SK-N-SH treated with all-trans-retinoic acid at 6 μM for 48 hours (cell line): ENCODE results near the gene GAL.

Source experiments
- ATAC-seq: fragments of 200-7000 bp; cut with Tn5 transposase; 3 replicates; pipeline ENCODE4 v1.9.1; 2020; ENCODE audit warnings: mild to moderate bottlenecking, moderate library complexity
- ARNTL ChIP-seq: fragments of 450-650 bp; formaldehyde crosslinking; IDR thresholded peaks from 2 replicates; pipeline ENCODE4 v1.5.0; 2020; ENCODE audit warnings: low read depth, mild to moderate bottlenecking, moderate library complexity, borderline replicate concordance
- BACH2 ChIP-seq: fragments of 250-450 bp; sonication (Bioruptor Pico); IDR thresholded peaks from 2 replicates; pipeline ENCODE4 v1.9.0; 2021; ENCODE audit warnings: mild to moderate bottlenecking, borderline replicate concordance
- CSDC2 ChIP-seq: fragments of 250-450 bp; sonication (Bioruptor Pico); IDR thresholded peaks from 2 replicates; pipeline ENCODE4 v1.5.0; 2020; ENCODE audit warnings: mild to moderate bottlenecking, moderate library complexity
- CSRNP3 ChIP-seq: fragments of 250-450 bp; sonication (Bioruptor Pico); IDR thresholded peaks from 2 replicates; pipeline ENCODE4 v1.5.1; 2021; ENCODE audit warnings: mild to moderate bottlenecking, moderate library complexity
- ESRRG ChIP-seq: fragments of 250-450 bp; sonication (Bioruptor Pico); IDR thresholded peaks from 2 replicates; pipeline ENCODE4 v1.6.1; 2021; ENCODE audit warnings: mild to moderate bottlenecking
- GLIS3 ChIP-seq: fragments of 250-450 bp; sonication (Bioruptor Pico); IDR thresholded peaks from 2 replicates; pipeline ENCODE4 v1.5.0; 2020; ENCODE audit warnings: mild to moderate bottlenecking, moderate library complexity
- ISL1 ChIP-seq: fragments of 250-450 bp; sonication (Bioruptor Pico); IDR thresholded peaks from 2 replicates; pipeline ENCODE4 v2.1.2; 2022; ENCODE audit warnings: mild to moderate bottlenecking, moderate library complexity
- OSR1 ChIP-seq: fragments of 250-450 bp; sonication (Bioruptor Pico); IDR thresholded peaks from 2 replicates; pipeline ENCODE4 v1.8.0; 2022; ENCODE audit warnings: moderate library complexity, mild to moderate bottlenecking, inconsistent platforms
- PPARA ChIP-seq: fragments of 250-450 bp; sonication (Bioruptor Pico); IDR thresholded peaks from 2 replicates; pipeline ENCODE4 v1.5.0; 2020; ENCODE audit warnings: mild to moderate bottlenecking, borderline replicate concordance
- RARB ChIP-seq: fragments of 250-450 bp; sonication (Bioruptor Pico); IDR thresholded peaks from 2 replicates; pipeline ENCODE4 v1.8.0; 2021; ENCODE audit warnings: mild to moderate bottlenecking, moderate library complexity
- SNAI2 ChIP-seq: fragments of 250-450 bp; sonication (Bioruptor Pico); IDR thresholded peaks from 2 replicates; pipeline ENCODE4 v1.5.0; 2020; ENCODE audit warnings: mild to moderate bottlenecking, moderate library complexity
- TCF4 ChIP-seq: fragments of 250-450 bp; sonication (Bioruptor Pico); IDR thresholded peaks from 2 replicates; pipeline ENCODE4 v1.8.0; 2021; ENCODE audit warnings: mild to moderate bottlenecking, moderate library complexity, borderline replicate concordance
- TOX ChIP-seq: fragments of 250-450 bp; sonication (Bioruptor Pico); IDR thresholded peaks from 2 replicates; pipeline ENCODE4 v1.8.0; 2021; ENCODE audit warnings: mild to moderate bottlenecking, moderate library complexity, borderline replicate concordance
- TSHZ2 ChIP-seq: fragments of 250-450 bp; sonication (Bioruptor Pico); IDR thresholded peaks from 2 replicates; pipeline ENCODE4 v1.5.0; 2020; ENCODE audit warnings: mild to moderate bottlenecking, moderate library complexity
- ZC3H10 ChIP-seq: fragments of 250-450 bp; sonication (Bioruptor Pico); IDR thresholded peaks from 2 replicates; pipeline ENCODE4 v1.5.1; 2021; ENCODE audit warnings: mild to moderate bottlenecking, moderate library complexity
- ZFP3 ChIP-seq: fragments of 250-450 bp; sonication (Bioruptor Pico); IDR thresholded peaks from 2 replicates; pipeline ENCODE4 v1.5.0; 2020; ENCODE audit warnings: mild to moderate bottlenecking, moderate library complexity
- ZFP30 ChIP-seq: fragments of 450-650 bp; formaldehyde crosslinking; IDR thresholded peaks from 2 replicates; pipeline ENCODE4 v1.5.0; 2022; ENCODE audit warnings: mild to moderate bottlenecking, moderate library complexity
- ZNF565 ChIP-seq: fragments of 450-650 bp; formaldehyde crosslinking; conservative IDR thresholded peaks from 2 replicates; pipeline ENCODE4 v1.5.0; 2020; ENCODE audit warnings: low read depth, mild to moderate bottlenecking, moderate library complexity
- ZNF8 ChIP-seq: fragments of 450-650 bp; formaldehyde crosslinking; IDR thresholded peaks from 2 replicates; pipeline ENCODE4 v1.5.0; 2020; ENCODE audit warnings: mild to moderate bottlenecking, moderate library complexity
- TF ChIP-seq, protein P1 (sequence below): fragments of 250-450 bp; sonication (Bioruptor Pico); IDR thresholded peaks from 2 replicates; pipeline ENCODE4 v1.8.0; 2020; ENCODE audit warnings: mild to moderate bottlenecking, moderate library complexity, borderline replicate concordance
- TF ChIP-seq, protein P2 (sequence below): fragments of 250-450 bp; sonication (Bioruptor Pico); IDR thresholded peaks from 2 replicates; pipeline ENCODE4 v1.8.0; 2021; ENCODE audit warnings: low read depth, mild to moderate bottlenecking, moderate library complexity, borderline replicate concordance
- TF ChIP-seq, protein P3 (sequence below): fragments of 250-450 bp; sonication (Bioruptor Pico); IDR thresholded peaks from 2 replicates; pipeline ENCODE4 v1.5.1; 2020; ENCODE audit warnings: low read depth, mild to moderate bottlenecking, moderate library complexity

The GAL gene

GRCh38 chr11:68688881-68689280 lies 4.5 kb downstream of the GAL start:
- TF ChIP-seq PPARA (CRISPR knock-in tag) = no peak
- no peak for TF ChIP-seq ZNF8 (CRISPR knock-in tag)
- TF ChIP-seq SNAI2 (CRISPR knock-in tag) = no peak
- TF ChIP-seq TOX (CRISPR knock-in tag) = no peak
- no peak for TF ChIP-seq BACH2 (CRISPR knock-in tag)
- TF ChIP-seq ZNF565 (CRISPR knock-in tag) = no peak
- TF ChIP-seq, protein P1, sequence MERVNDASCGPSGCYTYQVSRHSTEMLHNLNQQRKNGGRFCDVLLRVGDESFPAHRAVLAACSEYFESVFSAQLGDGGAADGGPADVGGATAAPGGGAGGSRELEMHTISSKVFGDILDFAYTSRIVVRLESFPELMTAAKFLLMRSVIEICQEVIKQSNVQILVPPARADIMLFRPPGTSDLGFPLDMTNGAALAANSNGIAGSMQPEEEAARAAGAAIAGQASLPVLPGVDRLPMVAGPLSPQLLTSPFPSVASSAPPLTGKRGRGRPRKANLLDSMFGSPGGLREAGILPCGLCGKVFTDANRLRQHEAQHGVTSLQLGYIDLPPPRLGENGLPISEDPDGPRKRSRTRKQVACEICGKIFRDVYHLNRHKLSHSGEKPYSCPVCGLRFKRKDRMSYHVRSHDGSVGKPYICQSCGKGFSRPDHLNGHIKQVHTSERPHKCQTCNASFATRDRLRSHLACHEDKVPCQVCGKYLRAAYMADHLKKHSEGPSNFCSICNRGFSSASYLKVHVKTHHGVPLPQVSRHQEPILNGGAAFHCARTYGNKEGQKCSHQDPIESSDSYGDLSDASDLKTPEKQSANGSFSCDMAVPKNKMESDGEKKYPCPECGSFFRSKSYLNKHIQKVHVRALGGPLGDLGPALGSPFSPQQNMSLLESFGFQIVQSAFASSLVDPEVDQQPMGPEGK (CRISPR knock-in tag) = no peak
- no peak for TF ChIP-seq TCF4 (CRISPR knock-in tag)
- no peak for TF ChIP-seq RARB (CRISPR knock-in tag)
- no peak for TF ChIP-seq ZFP30
- TF ChIP-seq, protein P2, sequence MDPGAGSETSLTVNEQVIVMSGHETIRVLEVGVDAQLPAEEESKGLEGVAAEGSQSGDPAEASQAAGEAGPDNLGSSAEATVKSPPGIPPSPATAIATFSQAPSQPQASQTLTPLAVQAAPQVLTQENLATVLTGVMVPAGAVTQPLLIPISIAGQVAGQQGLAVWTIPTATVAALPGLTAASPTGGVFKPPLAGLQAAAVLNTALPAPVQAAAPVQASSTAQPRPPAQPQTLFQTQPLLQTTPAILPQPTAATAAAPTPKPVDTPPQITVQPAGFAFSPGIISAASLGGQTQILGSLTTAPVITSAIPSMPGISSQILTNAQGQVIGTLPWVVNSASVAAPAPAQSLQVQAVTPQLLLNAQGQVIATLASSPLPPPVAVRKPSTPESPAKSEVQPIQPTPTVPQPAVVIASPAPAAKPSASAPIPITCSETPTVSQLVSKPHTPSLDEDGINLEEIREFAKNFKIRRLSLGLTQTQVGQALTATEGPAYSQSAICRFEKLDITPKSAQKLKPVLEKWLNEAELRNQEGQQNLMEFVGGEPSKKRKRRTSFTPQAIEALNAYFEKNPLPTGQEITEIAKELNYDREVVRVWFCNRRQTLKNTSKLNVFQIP (CRISPR knock-in tag) = no peak
- TF ChIP-seq ARNTL (CRISPR knock-in tag) = no peak
- no peak for TF ChIP-seq ISL1
- no peak for TF ChIP-seq GLIS3 (CRISPR knock-in tag)
- TF ChIP-seq CSRNP3 = no peak
- TF ChIP-seq OSR1 (CRISPR knock-in tag) = no peak
- no peak for TF ChIP-seq ZC3H10
- no peak for TF ChIP-seq TSHZ2 (CRISPR knock-in tag)
- TF ChIP-seq ESRRG (CRISPR knock-in tag) = no peak
- no peak for TF ChIP-seq CSDC2 (CRISPR knock-in tag)

GRCh38 chr11:68689737-68690625 lies 5.6 kb downstream of the GAL start:
- ATAC-seq = no peak
- no peak for TF ChIP-seq SNAI2 (CRISPR knock-in tag)
- TF ChIP-seq ISL1 = no peak
- TF ChIP-seq, protein P3, sequence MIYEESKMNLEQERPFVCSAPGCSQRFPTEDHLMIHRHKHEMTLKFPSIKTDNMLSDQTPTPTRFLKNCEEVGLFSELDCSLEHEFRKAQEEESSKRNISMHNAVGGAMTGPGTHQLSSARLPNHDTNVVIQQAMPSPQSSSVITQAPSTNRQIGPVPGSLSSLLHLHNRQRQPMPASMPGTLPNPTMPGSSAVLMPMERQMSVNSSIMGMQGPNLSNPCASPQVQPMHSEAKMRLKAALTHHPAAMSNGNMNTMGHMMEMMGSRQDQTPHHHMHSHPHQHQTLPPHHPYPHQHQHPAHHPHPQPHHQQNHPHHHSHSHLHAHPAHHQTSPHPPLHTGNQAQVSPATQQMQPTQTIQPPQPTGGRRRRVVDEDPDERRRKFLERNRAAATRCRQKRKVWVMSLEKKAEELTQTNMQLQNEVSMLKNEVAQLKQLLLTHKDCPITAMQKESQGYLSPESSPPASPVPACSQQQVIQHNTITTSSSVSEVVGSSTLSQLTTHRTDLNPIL (CRISPR knock-in tag) = no peak
- TF ChIP-seq ARNTL (CRISPR knock-in tag) = no peak
- no peak for TF ChIP-seq BACH2 (CRISPR knock-in tag)
- TF ChIP-seq PPARA (CRISPR knock-in tag) = no peak
- no peak for TF ChIP-seq ESRRG (CRISPR knock-in tag)
- no peak for TF ChIP-seq OSR1 (CRISPR knock-in tag)
- TF ChIP-seq TSHZ2 (CRISPR knock-in tag) = no peak
- TF ChIP-seq, protein P2 (CRISPR knock-in tag) = no peak
- no peak for TF ChIP-seq TCF4 (CRISPR knock-in tag)
- no peak for TF ChIP-seq RARB (CRISPR knock-in tag)
- no peak for TF ChIP-seq TOX (CRISPR knock-in tag)
- TF ChIP-seq ZFP3 = no peak
- no peak for TF ChIP-seq ZNF8 (CRISPR knock-in tag)

More at GRCh38 chr11:68688881-68689280, 4.5 kb downstream of the GAL start:
- no peak for ATAC-seq
